GM21529 (cell line): ENCODE data around the gene RAD51AP2.
"Not testable (repeated sequence)": the region's sequence is repeated elsewhere in the genome, so short reads cannot be mapped to it uniquely, and the experiment has no call there.

Experiments
- ATAC-seq: cut with Tn5 transposase; IDR thresholded peaks from one replicate; pipeline ENCODE4 v1.9.1; 2021; ENCODE audit not compliant: unreplicated experiment

RAD51AP2 gene

DNA sequence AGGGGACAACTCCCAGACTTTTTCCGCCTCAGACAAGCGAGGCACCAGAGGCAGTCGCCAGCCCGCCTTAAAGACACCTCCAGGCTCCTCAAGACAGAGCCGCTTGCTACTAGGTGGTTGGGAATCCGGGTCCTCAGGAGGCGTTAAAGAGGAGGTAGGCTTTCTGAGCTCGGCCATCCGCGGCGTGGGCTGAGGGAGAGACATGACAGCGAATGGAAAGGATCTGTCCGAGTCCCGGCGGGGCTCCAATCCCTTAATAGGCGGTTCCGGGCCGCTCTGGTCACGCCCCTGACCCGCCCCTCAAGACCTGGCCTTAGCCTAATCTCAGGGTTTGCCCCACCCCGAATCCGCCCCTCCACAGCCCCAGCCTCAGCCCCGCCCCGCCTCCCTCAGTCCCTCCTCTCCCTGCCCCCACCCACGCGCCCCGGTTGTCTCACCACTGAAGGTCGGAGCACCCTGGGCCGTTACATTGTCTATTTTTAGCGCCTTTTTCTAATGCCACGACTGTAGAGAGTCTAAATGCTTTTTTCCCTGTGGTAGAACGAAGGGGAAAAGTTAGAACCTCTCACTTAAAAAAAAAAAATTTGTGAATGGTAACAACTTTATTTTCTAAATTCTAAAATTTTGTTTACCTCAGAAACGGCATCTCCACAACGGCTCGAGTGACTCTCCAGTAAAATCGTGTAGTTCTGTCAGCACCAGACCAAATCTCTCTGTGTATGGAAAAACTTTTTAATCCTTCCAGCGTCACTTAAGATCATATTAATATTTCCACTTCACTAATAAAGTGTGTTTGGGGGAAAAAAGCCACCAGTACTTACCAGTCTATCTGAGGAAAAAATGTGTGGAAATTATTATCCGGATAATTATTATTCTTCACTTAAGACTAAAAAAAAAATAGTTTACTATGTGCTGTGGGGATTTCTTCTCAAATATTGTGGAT is at the start of gene RAD51AP2:
RAD51AP2 (minus strand) TSS at position 229 of the 943 bp plus-strand sequence; CDS start at position 204, 25 bp downstream.
- peak; percentile 85 for ATAC-seq

DNA sequence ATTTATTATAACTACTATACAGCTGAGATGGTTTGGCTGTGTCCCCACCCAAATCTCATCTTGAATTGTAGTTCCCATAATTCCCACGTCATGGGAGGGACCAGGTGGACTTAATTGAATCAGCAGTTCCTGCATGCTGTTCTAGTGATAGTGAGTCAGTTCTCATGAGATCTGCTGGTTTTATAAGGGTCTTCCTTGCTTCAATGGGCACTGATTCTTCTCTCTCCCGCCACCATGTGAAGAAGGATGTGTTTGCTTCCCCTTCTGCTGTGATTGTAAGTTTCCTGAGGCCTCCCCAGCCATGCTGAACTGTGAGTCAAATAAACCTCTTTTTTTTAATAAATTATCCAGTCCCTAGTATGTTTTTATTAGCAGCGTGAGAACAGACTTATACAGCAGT is 47.5 kb upstream of the RAD51AP2 start:
- not testable (repeated sequence) for ATAC-seq

DNA sequence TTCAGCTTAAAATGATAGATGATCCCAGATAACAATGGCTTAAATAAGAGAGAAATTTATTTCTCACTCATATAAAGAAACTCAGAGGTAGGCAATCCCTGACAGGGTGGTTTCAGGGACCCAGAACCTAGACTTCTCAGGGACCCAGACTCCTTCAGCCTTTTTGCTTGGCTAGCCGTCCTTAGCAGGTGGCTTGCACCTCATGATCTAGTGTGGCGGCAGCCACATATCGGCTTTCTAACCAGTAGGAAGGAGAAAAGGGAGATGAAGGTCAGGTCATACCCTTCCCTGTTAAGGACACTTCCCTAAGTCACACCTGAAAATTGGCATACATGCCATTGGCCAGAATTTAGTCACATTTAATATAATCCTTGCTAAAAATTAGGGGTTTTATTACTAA is 40.6 kb upstream of the RAD51AP2 start:
- ATAC-seq, result no peak

DNA sequence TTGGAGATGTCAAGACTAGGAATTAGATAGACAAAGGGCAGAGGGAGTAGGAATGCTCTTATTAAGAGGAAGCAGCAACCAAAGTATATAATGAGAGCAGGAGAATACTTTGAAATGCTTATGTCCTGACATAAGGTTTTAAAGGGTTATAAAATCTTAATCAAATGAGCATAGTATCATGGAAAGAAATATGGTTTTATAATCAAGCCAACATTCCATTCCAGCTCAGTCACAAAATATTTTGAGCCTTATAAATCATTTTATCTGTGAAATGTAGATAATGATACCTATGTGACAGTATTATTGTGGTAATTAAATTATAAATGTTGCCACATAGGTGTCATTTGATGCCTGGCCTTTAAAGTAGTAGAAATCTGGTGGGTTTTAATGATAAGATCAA is 39.8 kb upstream of the RAD51AP2 start:
- ATAC-seq, result no peak

- ATAC-seq, result no peak
Measured at GRCh38 chr2:17557596-17557995, 39.4 kb upstream of the RAD51AP2 start.

DNA sequence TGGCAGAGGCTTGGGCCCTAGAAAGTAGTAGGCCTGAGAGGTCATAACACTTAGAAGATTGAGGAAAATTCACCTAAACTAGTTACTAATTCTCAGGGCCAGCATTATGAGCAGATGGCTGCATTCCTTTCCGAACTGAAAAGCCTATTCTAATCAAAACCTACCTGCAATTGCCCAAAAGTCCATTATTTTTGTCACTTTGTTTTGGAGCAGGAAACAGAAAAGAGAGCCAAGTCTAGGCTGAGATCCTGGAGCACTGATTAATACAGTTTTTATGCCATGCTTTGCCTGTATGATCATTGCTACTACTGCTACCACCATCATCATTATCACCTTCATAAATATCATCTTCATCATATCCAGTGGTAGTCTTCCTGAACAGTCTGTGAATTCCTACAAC is 36.9 kb upstream of the RAD51AP2 start:
- ATAC-seq, result no peak

DNA sequence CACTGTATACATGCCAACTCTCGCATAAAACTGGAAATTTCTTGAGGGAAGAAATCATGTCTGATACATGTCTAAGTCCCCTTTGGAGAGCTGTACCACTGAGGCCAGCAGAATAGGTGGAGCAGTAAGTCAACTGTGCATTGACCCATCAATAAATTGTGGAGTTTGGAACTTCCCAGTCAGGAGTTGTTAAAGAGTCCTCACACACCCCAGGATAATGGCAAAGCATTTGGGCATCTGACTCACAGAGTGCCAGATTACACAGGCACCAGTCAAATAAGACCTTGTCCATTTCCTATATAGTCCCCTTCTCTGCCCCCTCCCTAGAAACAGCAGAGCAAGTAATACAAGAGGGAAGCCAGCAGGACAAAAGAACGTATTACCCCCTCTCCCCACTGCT is 32.7 kb upstream of the RAD51AP2 start:
- no peak for ATAC-seq

GRCh38 chr2:17547737-17548136 is 29.5 kb upstream of the RAD51AP2 start:
- ATAC-seq, result no peak

DNA sequence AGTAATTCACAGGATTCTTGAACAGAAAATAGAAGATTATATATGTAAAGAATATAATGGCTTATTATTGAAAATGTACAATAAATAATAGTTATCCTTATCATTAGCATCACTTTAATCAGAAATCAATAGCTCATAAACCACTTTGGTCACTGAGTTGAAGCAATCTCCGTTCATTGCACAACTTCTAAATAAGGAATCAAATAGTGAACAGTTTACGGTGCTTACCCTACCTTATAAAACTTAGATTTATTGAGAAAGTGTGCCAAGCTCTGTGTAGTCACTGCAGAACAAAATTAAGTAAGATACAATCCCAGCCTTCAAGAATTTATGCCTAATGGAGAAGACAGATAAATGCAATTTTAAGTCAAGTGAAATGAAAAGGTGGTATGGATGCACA is 29.0 kb upstream of the RAD51AP2 start:
- ATAC-seq, result no peak

DNA sequence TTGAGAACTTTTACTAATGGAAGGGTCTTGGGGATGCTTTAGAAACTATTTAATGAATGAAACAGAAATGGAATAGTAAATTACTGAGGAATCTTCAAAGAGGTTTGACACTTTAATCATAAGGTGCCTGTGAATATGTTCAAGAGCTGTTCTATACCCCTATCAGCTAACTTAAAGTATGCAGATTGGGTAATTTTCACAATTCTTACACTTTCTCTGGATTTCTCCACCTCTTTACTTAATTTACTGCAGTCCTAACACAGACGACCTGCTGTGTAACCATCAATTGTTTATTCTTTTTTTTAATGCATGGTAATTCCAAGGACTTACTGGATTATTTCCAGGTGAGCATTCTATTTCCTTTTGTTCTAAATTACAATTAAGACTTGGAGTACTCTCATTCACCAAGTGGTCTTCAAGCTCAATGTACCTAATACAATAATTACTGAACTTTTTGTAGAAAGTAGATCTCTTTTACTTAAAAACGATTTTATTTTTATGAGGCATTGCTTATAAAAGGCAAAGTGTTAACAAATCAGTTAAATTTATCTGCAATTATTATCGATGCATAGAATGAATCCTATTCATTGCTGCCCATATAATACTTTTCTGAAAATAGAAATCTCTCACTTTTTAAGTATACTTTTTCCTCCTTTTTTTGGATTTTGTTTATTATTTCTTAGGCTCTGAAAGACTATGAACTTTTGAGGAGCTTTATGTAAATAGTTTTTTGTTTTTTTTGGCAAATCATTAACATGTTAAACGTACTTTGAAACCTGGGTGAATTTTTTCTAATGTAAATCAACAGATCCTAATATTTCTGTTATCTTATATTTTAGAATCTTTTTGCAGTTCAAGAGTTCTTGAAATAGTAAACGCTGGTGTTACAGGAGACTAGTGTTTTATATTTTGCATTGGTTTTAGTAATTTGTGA is 27.7 kb upstream of the RAD51AP2 start:
- no peak for ATAC-seq

- ATAC-seq, result no peak
Measured at GRCh38 chr2:17544256-17544655, 26.0 kb upstream of the RAD51AP2 start.

- no peak for ATAC-seq
Measured at GRCh38 chr2:17543848-17544247, 25.6 kb upstream of the RAD51AP2 start.

DNA sequence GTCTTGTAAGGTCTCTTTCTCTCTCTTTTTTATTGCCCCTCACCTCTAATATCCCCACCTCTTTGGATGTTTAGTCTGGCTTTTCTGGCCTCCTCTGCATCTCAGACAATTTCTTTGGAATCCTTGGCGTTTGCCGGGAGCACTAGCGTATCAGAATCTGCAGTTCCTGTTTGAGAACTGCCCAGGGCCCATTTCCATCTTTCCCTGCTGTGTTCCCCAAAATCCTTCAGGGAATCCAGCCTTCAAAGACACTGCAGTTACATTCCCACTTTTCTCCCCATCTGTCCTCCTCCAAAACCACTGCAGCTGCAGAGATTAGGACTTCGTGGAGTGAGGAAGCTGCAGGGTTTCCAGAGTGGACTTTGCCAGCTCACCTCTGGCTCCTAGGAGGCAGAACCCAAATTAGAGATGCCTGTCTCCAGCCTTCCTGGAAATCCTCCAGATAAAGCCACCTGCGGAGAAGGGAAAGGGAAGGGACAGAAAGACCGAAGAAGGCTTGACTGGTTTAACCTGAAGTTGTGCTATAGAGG is 25.0 kb upstream of the RAD51AP2 start:
- no peak for ATAC-seq

- ATAC-seq, result no peak
Measured at GRCh38 chr2:17542471-17542870, 24.2 kb upstream of the RAD51AP2 start.

- ATAC-seq, result no peak
Measured at GRCh38 chr2:17541531-17541950, 23.3 kb upstream of the RAD51AP2 start.

- ATAC-seq, result no peak
Measured at GRCh38 chr2:17540813-17541530, 22.7 kb upstream of the RAD51AP2 start.

- no peak for ATAC-seq
Measured at GRCh38 chr2:17540093-17540812, 22.0 kb upstream of the RAD51AP2 start, which contains the start of gene VSNL1. Gene VSNL1, plus strand, starts transcription at chr2:17540696. Its CDS starts 51,379 bp downstream, at chr2:17592075.

DNA sequence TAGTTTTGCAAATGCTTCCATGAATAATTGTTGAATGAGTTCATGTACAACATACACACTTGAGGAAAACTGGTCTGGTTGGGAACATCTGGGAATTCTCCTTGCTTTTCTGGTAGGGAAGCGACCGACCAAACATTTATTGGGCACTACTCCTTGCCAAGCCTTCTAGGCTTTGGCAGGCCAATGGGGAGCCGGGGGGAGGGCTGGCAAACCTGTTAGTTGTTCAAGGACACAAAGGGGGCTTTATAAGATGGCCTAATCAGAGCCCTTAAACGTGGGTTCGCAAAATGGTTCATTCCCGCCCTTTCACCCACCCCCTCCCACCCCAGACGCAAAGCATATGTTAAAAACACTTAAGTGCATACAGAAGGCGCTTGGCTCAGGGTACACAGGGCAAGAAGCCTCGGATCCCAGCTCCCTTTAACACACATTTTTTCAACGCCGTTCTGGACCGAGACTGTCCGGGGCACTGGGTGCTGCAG is 21.4 kb upstream of the RAD51AP2 start:
- no peak for ATAC-seq

DNA sequence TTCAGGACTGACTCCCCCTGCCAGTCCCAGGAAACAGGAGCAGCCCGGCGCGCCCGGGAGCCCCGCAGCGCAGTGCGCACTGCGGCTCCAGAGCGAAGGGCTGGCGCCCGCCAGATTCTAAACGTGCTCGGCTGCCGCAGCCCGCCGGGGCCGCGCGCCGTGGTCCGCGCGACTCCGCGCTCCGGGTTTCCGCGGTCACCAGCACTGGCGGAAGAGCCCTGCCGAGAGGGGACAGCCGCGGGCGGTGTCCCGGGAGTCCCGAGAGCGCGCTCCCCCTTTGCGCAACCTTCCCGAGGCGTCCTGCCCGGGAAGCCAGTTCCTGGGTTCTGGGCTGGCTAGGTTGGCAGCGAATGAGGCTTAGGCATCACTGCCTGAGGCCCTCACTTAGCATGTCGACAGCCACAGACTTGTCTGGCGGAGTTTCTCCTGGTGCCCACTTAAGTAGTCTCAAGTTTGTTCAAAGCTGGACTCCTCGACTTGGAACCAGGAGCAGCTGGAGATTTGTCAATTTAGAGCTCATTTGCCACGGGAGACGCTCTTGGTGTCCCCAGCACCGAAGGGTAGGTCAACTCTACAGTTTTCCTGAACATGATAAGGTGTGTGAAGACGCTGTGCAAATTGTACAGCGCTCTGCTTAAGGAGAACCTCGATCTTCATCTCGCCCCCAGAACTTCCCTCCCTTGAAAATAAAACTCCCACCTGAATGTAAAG is 20.8 kb upstream of the RAD51AP2 start:
- peak; percentile 61 for ATAC-seq
